NCI-H2029 (cell line): ENCODE measurements around the gene NUDT1.
A peak's percentile ranks its signal among the peaks of the same experiment; 100 is the strongest.

Experiments used
- DNase-seq: peaks from one replicate; lab custom pipeline; 2025; lab: John Stamatoyannopoulos, UW

Gene NUDT1

DNA sequence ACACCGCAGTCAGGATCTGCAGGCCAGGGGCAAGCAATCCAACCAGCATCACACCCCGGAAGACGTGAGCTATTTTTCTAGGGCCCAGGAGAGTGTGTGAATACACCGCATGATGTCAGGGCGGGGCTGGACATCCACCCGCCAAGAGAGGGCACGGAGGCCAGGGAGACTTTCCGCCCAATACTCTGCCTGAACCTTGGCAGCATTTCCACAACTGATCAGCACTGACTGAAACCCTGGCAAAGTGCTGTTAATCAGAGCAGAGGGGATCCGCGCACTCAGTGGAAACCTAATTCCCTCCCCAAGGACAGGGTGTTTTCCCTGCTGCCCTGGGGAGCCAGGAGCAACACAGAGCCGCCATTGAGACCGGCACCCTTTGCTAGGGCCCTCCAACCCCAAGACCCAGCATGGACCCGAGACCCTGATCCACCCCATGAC, 17.5 kb upstream of the NUDT1 start:
- DNase-seq, result no peak

- no peak for DNase-seq
Observed at GRCh38 chr7:2224934-2225333, 17.1 kb upstream of the NUDT1 start.

DNA sequence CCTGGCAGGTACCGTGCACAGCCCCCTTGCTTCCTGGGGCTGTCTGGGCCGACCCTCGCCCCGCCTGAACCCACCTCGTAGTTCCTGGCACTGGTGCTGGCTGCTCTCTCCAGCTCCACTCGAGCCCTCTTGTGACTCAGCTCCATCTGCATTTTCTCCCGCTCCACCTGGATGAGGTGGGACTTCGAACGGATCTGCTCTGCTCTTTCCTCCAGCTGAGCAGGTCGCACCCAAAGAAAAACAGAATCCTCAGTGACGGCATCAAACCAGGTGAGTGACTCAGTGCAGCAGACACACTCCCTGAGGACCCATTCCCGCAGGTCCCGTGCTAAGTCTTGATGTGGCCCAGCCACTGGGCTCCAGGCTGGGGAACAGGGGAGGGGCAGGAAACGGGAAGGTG, 16.7 kb upstream of the NUDT1 start:
- DNase-seq, result no peak

- no peak for DNase-seq
Observed at GRCh38 chr7:2225830-2226229, 16.2 kb upstream of the NUDT1 start.

DNA sequence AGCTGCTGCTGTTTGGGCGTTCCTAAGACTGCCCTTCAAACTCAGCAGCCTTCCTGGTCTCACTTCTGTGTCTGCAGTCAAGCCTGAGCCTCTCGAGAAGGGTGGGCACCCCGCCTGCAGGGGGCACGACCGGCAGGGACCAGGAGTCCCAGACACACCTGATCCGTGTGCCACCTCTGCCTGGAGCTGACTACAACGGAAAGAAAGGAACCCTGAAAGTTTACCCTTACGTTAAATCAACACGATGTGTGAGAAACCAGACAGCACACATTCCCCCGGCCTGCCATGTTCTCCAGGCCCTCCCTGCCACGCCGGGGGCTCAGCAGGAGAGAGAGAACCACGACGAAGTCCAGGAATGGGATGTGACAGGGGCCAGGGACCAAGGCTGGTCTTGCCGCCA, 14.3 kb upstream of the NUDT1 start:
- DNase-seq, result no peak

DNA sequence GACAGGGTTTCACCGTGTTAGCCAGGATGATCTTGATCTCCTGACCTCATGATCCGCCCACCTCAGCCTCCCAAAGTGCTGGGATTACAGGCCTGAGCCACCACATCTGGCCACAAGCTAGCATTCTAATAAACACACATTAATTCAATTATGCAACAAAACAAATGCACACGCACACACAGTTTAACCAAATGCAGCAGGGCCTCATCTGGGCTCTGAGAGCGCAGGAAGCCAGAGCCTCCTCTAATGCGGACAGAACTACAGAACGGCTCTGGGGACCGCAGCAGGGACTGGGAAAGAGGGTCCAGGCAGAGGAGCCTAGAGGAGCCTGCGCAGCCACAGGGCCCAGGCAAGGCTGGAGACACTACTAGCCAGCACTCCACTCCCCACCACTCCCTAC, 13.1 kb upstream of the NUDT1 start:
- DNase-seq, result no peak

GRCh38 chr7:2229467-2229866, 12.6 kb upstream of the NUDT1 start:
- no peak for DNase-seq

- no peak for DNase-seq
Observed at GRCh38 chr7:2230226-2230625, 11.8 kb upstream of the NUDT1 start.

- DNase-seq, result no peak
Observed at GRCh38 chr7:2230882-2231281, 11.1 kb upstream of the NUDT1 start.

DNA sequence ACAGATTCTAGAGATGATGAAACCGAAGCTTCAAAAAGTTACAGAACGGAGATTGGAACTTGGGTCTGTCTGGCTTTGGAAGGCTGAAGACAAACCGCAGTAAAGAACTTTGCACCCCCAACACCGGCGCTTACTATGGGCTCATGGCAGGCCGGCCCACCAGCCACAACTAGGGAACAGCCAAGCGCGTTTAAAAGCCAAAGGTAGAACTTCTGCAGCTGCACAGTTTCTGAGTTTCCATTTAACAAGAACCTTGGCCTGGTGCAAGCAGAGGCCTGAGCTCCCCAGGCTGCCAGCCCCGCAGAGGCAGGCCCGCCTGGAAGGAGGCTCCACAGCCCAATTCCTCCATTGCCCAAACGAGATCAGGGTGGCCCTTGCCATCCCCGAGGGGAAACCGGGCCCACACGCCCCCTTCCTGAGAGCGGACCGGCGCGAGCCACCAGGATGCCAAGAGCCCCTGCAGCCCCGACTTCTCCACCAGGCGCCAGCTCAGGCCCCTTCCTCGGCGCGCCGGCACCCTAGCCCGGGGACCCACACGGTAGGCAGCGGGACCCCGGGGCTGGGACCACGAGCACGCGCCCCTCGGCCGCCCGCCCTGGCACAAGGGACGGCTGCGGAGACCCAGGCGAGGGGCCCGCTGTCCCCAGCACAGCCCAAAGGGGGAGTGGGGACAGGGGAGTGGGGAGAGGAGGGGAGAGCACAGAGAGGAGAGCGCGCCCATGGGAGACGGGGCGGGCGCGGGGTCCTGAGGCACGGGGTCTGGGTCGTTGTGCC, 9.8 kb upstream of the NUDT1 start:
- DNase-seq, result no peak

DNA sequence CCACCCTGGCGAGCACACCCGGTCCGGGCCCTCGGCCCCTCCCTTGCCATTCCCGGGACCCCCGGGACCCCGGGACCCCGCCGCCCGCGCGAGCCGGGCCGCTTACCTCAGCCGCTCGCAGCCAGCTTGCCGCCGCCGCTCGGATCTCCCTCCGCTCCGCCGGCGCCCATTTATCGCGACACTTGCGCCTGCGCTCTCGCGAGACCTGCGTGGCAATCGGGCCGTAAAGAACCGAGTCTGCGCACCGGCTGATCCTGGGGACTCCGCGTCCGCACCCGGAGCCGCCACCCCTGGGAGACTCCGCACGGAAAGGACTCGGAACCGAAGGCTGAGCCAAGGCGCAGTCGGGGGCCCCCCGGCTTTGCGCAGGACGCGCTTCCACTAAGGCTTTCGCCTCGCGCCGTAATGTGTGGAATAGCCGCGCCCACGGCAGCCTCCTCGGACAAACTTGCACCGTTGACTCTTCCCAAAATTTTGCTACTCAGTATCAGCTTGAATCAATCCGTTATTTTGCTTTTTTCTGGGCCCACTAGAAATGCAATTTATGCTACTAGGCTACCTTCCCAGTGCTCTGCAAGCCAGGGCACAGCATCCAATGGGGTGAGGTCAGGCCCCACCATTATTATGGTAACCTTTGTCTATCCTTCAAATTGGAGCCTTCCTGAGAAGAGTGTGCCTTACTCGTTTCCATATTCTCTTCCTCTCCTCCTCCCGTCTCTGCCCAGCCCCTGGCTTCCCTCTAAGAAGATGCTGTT, 9.1 kb upstream of the NUDT1 start, which contains the start of gene MAD1L1:
TSS of gene MAD1L1 (minus strand) at position 180 of the 755 bp plus-strand sequence. CDS start 2,812 bp downstream, outside the sequence.
- peak; percentile 83 for DNase-seq

DNA sequence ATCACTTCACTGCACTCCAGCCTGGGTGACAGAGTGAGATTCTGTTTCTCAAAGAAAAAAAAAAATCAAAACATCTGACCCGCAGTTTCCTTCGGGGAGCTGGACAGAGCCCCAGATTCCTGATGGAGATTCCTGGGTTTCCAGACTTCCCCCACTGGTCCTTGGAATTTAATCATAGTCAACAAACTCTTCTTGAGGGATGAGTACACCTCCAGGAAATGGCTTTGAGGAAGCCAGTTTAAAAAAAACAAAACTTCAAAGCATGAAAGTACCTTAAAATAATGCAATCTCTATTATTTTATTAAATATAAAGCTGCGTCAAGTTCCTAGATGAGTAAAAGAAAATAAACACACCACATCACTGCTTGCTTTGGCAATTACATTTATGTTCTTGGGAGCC, 8.1 kb upstream of the NUDT1 start:
- DNase-seq, result no peak

DNA sequence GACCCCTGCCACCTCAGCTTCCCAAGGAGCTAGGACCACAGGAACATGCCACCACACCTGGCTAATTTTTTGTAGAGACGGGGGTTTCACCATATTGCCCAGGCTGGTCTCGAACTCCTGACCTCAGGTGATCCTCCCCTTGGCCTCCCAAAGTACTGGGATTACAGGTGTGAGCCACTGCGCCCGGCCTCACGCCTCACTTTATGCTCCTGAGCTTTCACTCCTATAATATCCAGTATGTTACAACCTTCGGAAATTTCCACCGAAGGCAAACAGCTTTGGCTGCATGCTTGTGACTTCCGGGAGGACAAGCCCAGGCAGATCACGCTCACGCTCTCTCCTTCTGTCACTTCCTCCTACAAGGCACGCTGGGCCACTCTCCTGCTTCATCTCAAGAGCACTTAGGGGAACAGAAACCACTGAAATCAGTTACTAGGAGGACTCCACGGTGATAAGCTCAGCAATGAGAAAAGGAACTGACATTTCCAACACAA, 4.9 kb upstream of the NUDT1 start:
- no peak for DNase-seq

DNA sequence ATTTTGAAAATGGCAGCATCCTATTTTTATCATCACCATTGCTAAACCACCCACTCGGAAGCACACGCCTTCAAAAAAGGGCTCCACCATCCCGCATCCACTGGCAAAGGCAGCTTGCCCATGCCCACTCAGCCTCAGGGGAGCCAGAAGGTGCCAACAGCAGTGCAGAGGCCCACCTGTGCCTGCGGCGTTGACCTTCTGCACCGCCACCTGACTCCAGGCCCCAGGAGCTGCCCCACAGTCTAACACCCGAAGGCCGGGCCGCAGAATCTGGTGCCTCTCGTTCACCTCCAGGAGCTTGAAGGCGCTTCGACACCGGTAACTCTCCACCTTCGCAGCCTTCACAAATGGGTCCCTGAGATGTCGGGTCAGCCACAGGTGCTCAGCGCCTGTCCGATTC, 2.8 kb upstream of the NUDT1 start:
- DNase-seq, result no peak

- DNase-seq, result no peak
Observed at GRCh38 chr7:2242541-2243429, 759 bp downstream of the NUDT1 start.

DNA sequence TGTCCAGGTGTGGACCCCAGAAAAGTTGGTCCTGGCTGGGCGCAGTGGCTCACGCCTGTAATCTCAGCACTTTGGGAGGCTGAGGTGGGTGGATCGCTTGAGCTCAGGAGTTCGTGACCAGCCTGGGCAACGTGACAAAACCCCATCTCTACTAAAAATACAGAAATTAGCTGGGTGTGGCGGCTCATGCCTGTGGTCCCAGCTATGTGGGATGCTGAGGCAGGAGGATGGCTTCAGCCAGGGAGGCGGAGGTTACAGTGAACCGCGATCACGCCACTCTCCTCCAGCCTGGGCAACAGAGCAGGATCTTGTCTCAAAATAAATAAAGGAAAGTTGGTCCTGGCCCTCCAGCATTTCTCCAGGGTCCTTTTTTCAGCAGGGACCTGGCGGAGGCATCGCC, 1.4 kb downstream of the NUDT1 start:
- no peak for DNase-seq

DNA sequence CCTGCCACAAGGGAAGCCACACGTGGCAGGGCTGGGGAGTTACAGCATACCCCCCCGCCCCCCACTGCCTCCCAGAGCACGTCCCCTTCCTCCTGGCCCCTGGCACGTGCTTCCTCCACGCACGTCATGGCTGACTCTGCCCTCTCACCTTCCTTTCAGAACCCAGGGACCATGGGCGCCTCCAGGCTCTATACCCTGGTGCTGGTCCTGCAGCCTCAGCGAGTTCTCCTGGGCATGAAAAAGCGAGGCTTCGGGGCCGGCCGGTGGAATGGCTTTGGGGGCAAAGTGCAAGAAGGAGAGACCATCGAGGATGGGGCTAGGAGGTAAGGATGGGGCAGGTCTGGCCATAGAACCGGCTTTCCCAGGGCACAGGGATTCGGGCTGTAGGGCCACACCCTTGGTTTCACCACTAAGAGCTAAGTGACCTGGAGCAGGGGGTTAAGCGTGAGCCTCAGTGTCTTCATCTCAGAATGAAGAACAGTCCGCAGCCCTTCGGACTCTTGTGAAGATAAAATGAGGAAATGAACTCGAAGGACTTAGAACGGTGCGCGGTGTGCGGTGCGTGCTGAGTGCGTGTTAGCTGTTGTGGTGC, 2.5 kb downstream of the NUDT1 start:
- DNase-seq, result no peak

- no peak for DNase-seq
Observed at GRCh38 chr7:2245883-2246675, 4.1 kb downstream of the NUDT1 start.

- DNase-seq, result no peak
Observed at GRCh38 chr7:2247141-2247995, 5.3 kb downstream of the NUDT1 start.
